Lower lobe of right lung (tissue), 2 donors: ENCODE measurements around the gene GPR157. TPM values are rescaled to one million over a fixed set of nuclear protein-coding genes. Genes with fewer than 3 reads are reported as not detected.

Experiments used
- ATAC-seq, 2 donors: fragments of 200-7000 bp; cut with Tn5 transposase; one replicate each; pipeline ENCODE4 v1.9.1; 2020 to 2022; ENCODE audit warnings: mild to moderate bottlenecking in 2 of 2, moderate library complexity in 2 of 2
- DNase-seq: peaks from one replicate; pipeline ENCODE4 v3.0.0-alpha.2; 2020
- H3K27ac ChIP-seq: fragments of 200-600 bp; one replicate; pipeline ENCODE4 v1.8.0; 2022
- H3K27me3 ChIP-seq: fragments of 200-600 bp; one replicate; pipeline ENCODE4 v1.8.0; 2022; ENCODE audit warnings: low read depth
- H3K36me3 ChIP-seq: fragments of 200-600 bp; one replicate; pipeline ENCODE4 v1.8.0; 2022; ENCODE audit warnings: mild to moderate bottlenecking
- H3K4me1 ChIP-seq: fragments of 200-600 bp; one replicate; pipeline ENCODE4 v1.8.0; 2022
- H3K4me3 ChIP-seq: fragments of 200-600 bp; one replicate; pipeline ENCODE4 v1.8.0; 2022; ENCODE audit warnings: mild to moderate bottlenecking
- H3K9me3 ChIP-seq: fragments of 200-600 bp; one replicate; pipeline ENCODE4 v1.8.0; 2022
- intact Hi-C: fragments of 100-400 bp; cut with DNase I; formaldehyde crosslinking; loops from one replicate; pipeline ENCODE4 v1.11.0; 2022
- long read RNA-seq: library from polyadenylated mRNA; unstranded; transcript quantifications from one replicate; pipeline ENCODE4 v2.0.0, GENCODE V29; 2021
- total RNA-seq: library from RNA; stranded (reverse); fragmentation: NEBNext Ultra II Directional; extraction: Animal tissue kit (Norgen Biotek cat#: 25700); gene quantifications from one replicate; pipeline ENCODE4 v1.2.1, GENCODE V29; 2021
- TF ChIP-seq, protein P1 (sequence below): fragments of 200-600 bp; IDR thresholded peaks from one replicate; pipeline ENCODE4 v1.8.0; 2022; ENCODE audit warnings: antibody characterized with exemption, mild to moderate bottlenecking
- donor health status: DM: no; HTN: yes; CAD: no; lungs with severe emphysema.

Gene GPR157, protein sequence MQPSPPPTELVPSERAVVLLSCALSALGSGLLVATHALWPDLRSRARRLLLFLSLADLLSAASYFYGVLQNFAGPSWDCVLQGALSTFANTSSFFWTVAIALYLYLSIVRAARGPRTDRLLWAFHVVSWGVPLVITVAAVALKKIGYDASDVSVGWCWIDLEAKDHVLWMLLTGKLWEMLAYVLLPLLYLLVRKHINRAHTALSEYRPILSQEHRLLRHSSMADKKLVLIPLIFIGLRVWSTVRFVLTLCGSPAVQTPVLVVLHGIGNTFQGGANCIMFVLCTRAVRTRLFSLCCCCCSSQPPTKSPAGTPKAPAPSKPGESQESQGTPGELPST
- total RNA-seq: 14.2 TPM
- long read RNA-seq, full-length matches to known transcripts: 1 of 15 reads
- long read RNA-seq, partial matches to known transcripts: 0 of 15 reads
- long read RNA-seq, other reads (novel, unspliced or antisense): 14 of 15 reads

DNA sequence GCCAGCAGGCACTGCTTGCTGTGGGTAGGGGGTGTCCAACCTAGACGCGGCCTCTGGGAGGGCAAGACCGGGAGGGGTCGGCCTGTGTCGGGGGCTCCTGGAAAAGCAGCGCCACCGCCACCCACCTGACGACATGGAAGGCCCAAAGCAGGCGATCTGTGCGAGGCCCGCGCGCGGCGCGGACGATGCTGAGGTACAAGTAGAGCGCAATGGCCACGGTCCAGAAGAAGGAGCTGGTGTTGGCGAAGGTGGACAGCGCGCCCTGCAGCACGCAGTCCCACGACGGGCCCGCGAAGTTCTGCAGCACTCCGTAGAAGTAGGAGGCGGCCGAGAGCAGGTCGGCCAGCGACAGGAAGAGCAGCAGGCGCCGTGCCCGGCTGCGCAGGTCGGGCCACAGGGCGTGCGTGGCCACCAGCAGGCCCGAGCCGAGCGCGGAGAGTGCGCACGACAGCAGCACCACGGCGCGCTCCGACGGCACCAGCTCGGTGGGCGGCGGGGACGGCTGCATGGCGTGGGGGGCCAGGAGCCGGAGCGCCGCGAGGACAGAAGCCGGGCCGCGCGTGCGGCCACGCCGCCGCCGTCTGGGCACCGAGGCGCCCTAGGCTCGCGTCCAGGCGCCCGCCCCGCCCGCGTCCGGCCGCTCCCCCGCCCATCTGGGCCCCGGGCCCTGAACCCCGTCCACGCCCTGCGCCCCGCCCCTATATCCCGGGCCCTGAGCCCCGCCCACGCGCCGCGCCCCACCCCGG, at the start of gene GPR157:
Gene GPR157, minus strand, starts transcription at position 583 of the 746 bp plus-strand sequence. Its CDS starts 75 bp downstream, at position 508.
- Histone ChIP-seq H3K4me3 (peak within 1 kb of the TSS; percentile 69), H3K9me3 (no peaks in the 10 kb centered on the region), H3K4me1 (peaks cover 32% of the 10 kb centered on the region), H3K36me3 (no peaks in the 10 kb centered on the region), H3K27ac (peak within 1 kb of the TSS; percentile 85), H3K27me3 (no peaks in the 10 kb centered on the region)
- intact Hi-C loops: no loop called here
- ATAC-seq (peak; percentile 95 to 98), DNase-seq (peak; percentile 95)
- TF ChIP-seq, protein P1, sequence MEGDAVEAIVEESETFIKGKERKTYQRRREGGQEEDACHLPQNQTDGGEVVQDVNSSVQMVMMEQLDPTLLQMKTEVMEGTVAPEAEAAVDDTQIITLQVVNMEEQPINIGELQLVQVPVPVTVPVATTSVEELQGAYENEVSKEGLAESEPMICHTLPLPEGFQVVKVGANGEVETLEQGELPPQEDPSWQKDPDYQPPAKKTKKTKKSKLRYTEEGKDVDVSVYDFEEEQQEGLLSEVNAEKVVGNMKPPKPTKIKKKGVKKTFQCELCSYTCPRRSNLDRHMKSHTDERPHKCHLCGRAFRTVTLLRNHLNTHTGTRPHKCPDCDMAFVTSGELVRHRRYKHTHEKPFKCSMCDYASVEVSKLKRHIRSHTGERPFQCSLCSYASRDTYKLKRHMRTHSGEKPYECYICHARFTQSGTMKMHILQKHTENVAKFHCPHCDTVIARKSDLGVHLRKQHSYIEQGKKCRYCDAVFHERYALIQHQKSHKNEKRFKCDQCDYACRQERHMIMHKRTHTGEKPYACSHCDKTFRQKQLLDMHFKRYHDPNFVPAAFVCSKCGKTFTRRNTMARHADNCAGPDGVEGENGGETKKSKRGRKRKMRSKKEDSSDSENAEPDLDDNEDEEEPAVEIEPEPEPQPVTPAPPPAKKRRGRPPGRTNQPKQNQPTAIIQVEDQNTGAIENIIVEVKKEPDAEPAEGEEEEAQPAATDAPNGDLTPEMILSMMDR: no peak

DNA sequence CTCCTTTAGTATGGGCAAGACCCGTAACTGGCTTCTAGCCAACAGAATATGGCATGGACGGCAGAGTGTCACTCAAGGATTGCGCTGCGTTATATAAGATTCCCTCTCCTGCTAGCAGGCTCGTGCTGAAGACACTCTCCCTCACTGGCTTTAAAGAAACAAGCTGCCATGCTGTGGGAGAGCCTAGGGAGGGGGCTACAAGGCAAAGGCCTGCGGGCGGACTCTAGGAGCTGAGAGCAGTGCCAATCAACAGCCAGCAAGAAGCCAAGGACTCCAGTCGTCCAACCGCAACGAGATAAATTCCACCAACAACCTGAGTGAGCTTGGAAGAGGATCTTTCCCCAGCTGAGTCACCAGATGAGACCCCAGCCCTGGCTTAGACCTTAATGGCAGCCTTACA, 45.9 kb upstream of the GPR157 start:
- ATAC-seq (no peak), DNase-seq (no peak)
- H3K36me3 ChIP-seq: no peaks in the 10 kb centered on the region
- no peaks in the 10 kb centered on the region for H3K27me3 ChIP-seq
- no peak overlapping the region for H3K27ac ChIP-seq
- peaks cover 11% of the 10 kb centered on the region for H3K4me1 ChIP-seq
- intact Hi-C loops: no loop called here
- no peak overlapping the region for H3K4me3 ChIP-seq
- TF ChIP-seq, protein P1: no peak
- H3K9me3 ChIP-seq: no peaks in the 10 kb centered on the region

DNA sequence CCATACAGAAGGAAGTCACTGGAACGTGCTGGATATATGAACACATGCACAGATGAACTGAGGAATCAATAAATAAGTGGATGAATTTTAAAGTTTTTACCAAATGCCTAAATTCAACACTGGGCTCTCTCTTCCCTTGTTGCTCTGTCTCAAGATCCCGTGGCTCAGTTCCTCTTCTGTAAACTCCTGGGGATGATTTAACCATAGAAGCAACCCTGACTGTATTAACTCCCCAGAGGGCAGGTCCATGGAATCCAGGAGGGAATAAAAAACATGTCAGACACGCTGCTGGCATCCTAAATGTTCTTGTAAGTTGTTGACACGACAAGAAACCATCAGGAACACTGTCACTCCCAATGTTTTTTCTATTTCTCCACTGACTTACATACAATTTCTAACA, 45.3 kb upstream of the GPR157 start:
- Histone ChIP-seq H3K27ac (no peak overlapping the region), H3K27me3 (no peaks in the 10 kb centered on the region), H3K4me1 (peaks cover 11% of the 10 kb centered on the region), H3K36me3 (no peaks in the 10 kb centered on the region), H3K9me3 (no peaks in the 10 kb centered on the region), H3K4me3 (no peak overlapping the region)
- intact Hi-C loops: no loop called here
- TF ChIP-seq, protein P1: no peak
- ATAC-seq (peak in 1 of 2 donors; percentile 47), DNase-seq (no peak)

DNA sequence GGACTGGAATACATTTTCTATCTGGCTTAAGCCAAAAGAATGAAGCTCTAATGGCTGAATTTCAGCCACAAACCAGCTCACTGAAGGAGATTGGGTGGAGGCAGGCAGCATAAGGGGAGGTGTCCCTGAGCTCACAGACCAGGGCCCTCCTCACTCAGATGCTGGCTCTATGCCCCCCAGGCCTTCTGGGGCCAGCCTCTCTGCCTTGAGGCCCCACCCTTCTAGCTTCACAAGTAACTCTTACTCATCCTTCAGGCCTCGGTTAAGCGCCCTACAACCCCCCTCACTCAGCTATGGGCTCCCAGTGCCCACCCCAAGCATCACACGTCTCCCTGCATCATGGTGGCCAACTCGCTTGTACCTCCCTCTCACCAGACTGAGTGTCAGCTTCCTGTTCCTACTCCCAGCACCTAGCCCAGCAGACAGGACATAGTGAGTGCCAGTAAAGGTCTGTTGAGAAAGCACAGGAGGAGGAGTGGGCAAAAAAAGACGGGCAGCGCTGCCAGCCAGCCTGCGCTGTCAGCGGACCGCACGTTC, 40.8 kb upstream of the GPR157 start:
- Histone ChIP-seq H3K9me3 (no peaks in the 10 kb centered on the region), H3K4me1 (peaks cover 8% of the 10 kb centered on the region), H3K27me3 (no peaks in the 10 kb centered on the region), H3K27ac (no peak overlapping the region), H3K36me3 (no peaks in the 10 kb centered on the region), H3K4me3 (no peak overlapping the region)
- no peak for DNase-seq
- intact Hi-C loops: no loop called here
- no peak for ATAC-seq
- TF ChIP-seq, protein P1: no peak

DNA sequence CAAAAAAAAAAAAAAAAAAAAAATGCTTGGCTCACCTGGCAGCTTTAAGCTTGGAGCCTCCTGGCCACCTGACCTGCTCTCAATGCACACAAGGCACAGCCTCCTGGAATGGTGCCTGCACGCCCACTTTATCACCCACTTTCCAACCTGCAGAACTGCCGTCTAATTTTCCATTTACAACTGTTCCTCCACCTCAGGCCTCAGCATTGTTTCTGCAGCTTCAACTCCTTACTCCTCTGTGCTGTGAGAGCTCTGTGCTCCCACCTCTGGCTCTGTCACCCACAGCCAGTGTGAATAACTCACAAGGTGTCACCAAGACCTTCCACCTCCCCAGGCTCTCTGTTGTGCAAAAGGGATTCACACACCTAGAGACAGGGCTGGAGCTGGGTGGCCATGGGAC, 38.7 kb upstream of the GPR157 start:
- no peak overlapping the region for H3K27ac ChIP-seq
- intact Hi-C loops: no loop called here

More for the DNA sequence above, 38.7 kb upstream of the GPR157 start:
- Histone ChIP-seq H3K4me1 (peaks cover 29% of the 10 kb centered on the region), H3K9me3 (no peaks in the 10 kb centered on the region), H3K36me3 (no peaks in the 10 kb centered on the region), H3K27me3 (no peaks in the 10 kb centered on the region), H3K4me3 (no peak overlapping the region)
- DNase-seq (no peak), ATAC-seq (no peak)
- TF ChIP-seq, protein P1: no peak
